ENCODE data around the gene CORT. TPM values are rescaled to one million over a fixed set of nuclear protein-coding genes. Genes with fewer than 3 reads are reported as not detected.
A peak's percentile ranks its signal among the peaks of the same experiment; 100 is the strongest.

CORT gene
- total RNA-seq, 1 donor from 2014 or later, result 0.52 TPM

GRCh38 chr1:10490286-10490970 lies 40.6 kb downstream of the CORT start:
- Histone ChIP-seq H3K9ac (ENCODE audit: low read depth in 1 of 3, low read length in 3 of 3) (no peak overlapping the region), H3K36me3 (ENCODE audit: control insufficient read depth in 3 of 3, insufficient read depth in 3 of 3, low read length in 3 of 3) (peaks cover 0 to 4% (median 0%) of the 10 kb centered on the region in 3 donors), H3K27ac (ENCODE audit: low read depth, low read length) (no peak overlapping the region), H3K4me3 (ENCODE audit: low read length in 3 of 3) (no peak overlapping the region), H3K9me3 (ENCODE audit: control insufficient read depth in 3 of 3, low read length in 3 of 3) (no peaks in the 10 kb centered on the region), H3K4me1 (ENCODE audit: control insufficient read depth in 3 of 3, insufficient read depth in 3 of 3, low read length in 3 of 3) (peaks cover 9 to 12% (median 11%) of the 10 kb centered on the region in 3 donors), H3K27me3 (ENCODE audit: control insufficient read depth in 3 of 3, insufficient read depth in 3 of 3, low read length in 3 of 3) (no peaks in the 10 kb centered on the region)

GRCh38 chr1:10494418-10494753 lies 44.6 kb downstream of the CORT start:
- H3K36me3 ChIP-seq (ENCODE audit: control insufficient read depth in 3 of 3, insufficient read depth in 3 of 3, low read length in 3 of 3), result peaks cover 2 to 10% (median 7%) of the 10 kb centered on the region in 3 donors
- H3K4me3 ChIP-seq (ENCODE audit: low read length in 3 of 3), result no peak overlapping the region
- H3K27me3 ChIP-seq (ENCODE audit: control insufficient read depth in 3 of 3, insufficient read depth in 3 of 3, low read length in 3 of 3), result no peaks in the 10 kb centered on the region
- no peak overlapping the region for H3K27ac ChIP-seq (ENCODE audit: low read depth, low read length)
- H3K9me3 ChIP-seq (ENCODE audit: control insufficient read depth in 3 of 3, low read length in 3 of 3), result no peaks in the 10 kb centered on the region
- H3K9ac ChIP-seq (ENCODE audit: low read depth in 1 of 3, low read length in 3 of 3), result peak overlapping the region in 1 of 3 donors; percentile 27
- peaks cover 15 to 24% (median 20%) of the 10 kb centered on the region in 3 donors for H3K4me1 ChIP-seq (ENCODE audit: control insufficient read depth in 3 of 3, insufficient read depth in 3 of 3, low read length in 3 of 3)

DNA sequence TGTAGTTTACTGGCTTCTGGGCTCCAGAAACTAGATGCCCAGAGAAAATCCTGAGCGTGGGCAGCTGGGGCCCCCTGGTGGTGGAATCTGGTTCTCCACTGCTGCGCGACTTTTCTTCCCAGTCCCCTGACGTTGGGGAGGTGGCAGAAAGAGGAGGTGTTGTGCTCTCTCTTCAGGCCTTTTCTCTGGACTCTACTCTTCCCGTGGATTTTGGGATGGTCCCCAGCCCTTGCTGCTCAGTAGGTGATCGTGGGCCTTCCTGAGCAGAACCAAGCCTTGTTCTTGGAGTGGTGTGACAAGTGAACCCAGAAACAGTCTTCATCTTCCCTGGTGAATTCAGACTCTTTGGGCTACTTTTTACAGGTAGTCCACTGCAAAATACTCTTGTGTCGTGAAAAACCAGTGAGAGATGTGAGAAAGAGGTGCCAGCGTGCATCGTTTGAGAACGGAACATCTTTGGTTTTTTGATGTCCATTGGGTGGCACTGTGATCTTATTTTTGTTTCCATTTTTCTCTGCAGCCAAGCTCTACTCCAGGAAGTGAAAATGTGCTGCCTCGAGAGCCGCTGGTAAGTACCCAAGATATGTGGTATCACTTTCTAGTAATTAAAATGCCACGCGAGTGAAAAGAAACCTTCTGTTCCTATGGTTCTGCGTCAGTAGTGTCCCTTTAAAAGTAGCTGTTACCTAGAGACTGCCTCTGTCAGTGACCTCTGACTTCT lies 45.1 kb downstream of the CORT start:
- Histone ChIP-seq H3K27ac (ENCODE audit: low read depth, low read length) (no peak overlapping the region), H3K27me3 (ENCODE audit: control insufficient read depth in 3 of 3, insufficient read depth in 3 of 3, low read length in 3 of 3) (no peaks in the 10 kb centered on the region), H3K4me1 (ENCODE audit: control insufficient read depth in 3 of 3, insufficient read depth in 3 of 3, low read length in 3 of 3) (peaks cover 15 to 24% (median 20%) of the 10 kb centered on the region in 3 donors), H3K9ac (ENCODE audit: low read depth in 1 of 3, low read length in 3 of 3) (peak overlapping the region in 2 of 3 donors; percentile 14 to 27), H3K36me3 (ENCODE audit: control insufficient read depth in 3 of 3, insufficient read depth in 3 of 3, low read length in 3 of 3) (peaks cover 2 to 10% (median 5%) of the 10 kb centered on the region in 3 donors), H3K4me3 (ENCODE audit: low read length in 3 of 3) (peak overlapping the region; percentile 11 to 49 (median 42)), H3K9me3 (ENCODE audit: control insufficient read depth in 3 of 3, low read length in 3 of 3) (no peaks in the 10 kb centered on the region)

- Histone ChIP-seq H3K4me3 (ENCODE audit: low read length in 3 of 3) (peak overlapping the region in 1 of 3 donors; percentile 42), H3K9ac (ENCODE audit: low read depth in 1 of 3, low read length in 3 of 3) (peak overlapping the region in 2 of 3 donors; percentile 1 to 14), H3K27ac (ENCODE audit: low read depth, low read length) (no peak overlapping the region)
Observed at GRCh38 chr1:10495475-10495817, 45.6 kb downstream of the CORT start.

GRCh38 chr1:10495952-10496351 lies 46.1 kb downstream of the CORT start:
- Histone ChIP-seq H3K4me3 (ENCODE audit: low read length in 3 of 3) (no peak overlapping the region), H3K4me1 (ENCODE audit: control insufficient read depth in 3 of 3, insufficient read depth in 3 of 3, low read length in 3 of 3) (peaks cover 15 to 24% (median 20%) of the 10 kb centered on the region in 3 donors), H3K9me3 (ENCODE audit: control insufficient read depth in 3 of 3, low read length in 3 of 3) (no peaks in the 10 kb centered on the region), H3K27me3 (ENCODE audit: control insufficient read depth in 3 of 3, insufficient read depth in 3 of 3, low read length in 3 of 3) (no peaks in the 10 kb centered on the region), H3K27ac (ENCODE audit: low read depth, low read length) (no peak overlapping the region), H3K36me3 (ENCODE audit: control insufficient read depth in 3 of 3, insufficient read depth in 3 of 3, low read length in 3 of 3) (peaks cover 2 to 10% (median 5%) of the 10 kb centered on the region in 3 donors), H3K9ac (ENCODE audit: low read depth in 1 of 3, low read length in 3 of 3) (peak overlapping the region in 1 of 3 donors; percentile 27)

More at GRCh38 chr1:10495475-10495817, 45.6 kb downstream of the CORT start:
- Histone ChIP-seq H3K9me3 (ENCODE audit: control insufficient read depth in 3 of 3, low read length in 3 of 3) (no peaks in the 10 kb centered on the region), H3K36me3 (ENCODE audit: control insufficient read depth in 3 of 3, insufficient read depth in 3 of 3, low read length in 3 of 3) (peaks cover 2 to 10% (median 5%) of the 10 kb centered on the region in 3 donors), H3K4me1 (ENCODE audit: control insufficient read depth in 3 of 3, insufficient read depth in 3 of 3, low read length in 3 of 3) (peaks cover 15 to 24% (median 20%) of the 10 kb centered on the region in 3 donors), H3K27me3 (ENCODE audit: control insufficient read depth in 3 of 3, insufficient read depth in 3 of 3, low read length in 3 of 3) (no peaks in the 10 kb centered on the region)

GRCh38 chr1:10497109-10497508 lies 47.3 kb downstream of the CORT start:
- H3K27ac ChIP-seq (ENCODE audit: low read depth, low read length), result no peak overlapping the region
- H3K4me1 ChIP-seq (ENCODE audit: control insufficient read depth in 3 of 3, insufficient read depth in 3 of 3, low read length in 3 of 3), result peaks cover 15 to 24% (median 20%) of the 10 kb centered on the region in 3 donors
- no peaks in the 10 kb centered on the region for H3K27me3 ChIP-seq (ENCODE audit: control insufficient read depth in 3 of 3, insufficient read depth in 3 of 3, low read length in 3 of 3)
- no peak overlapping the region for H3K4me3 ChIP-seq (ENCODE audit: low read length in 3 of 3)
- no peak overlapping the region for H3K9ac ChIP-seq (ENCODE audit: low read depth in 1 of 3, low read length in 3 of 3)
- H3K36me3 ChIP-seq (ENCODE audit: control insufficient read depth in 3 of 3, insufficient read depth in 3 of 3, low read length in 3 of 3), result peaks cover 2 to 10% (median 5%) of the 10 kb centered on the region in 3 donors
- H3K9me3 ChIP-seq (ENCODE audit: control insufficient read depth in 3 of 3, low read length in 3 of 3), result no peaks in the 10 kb centered on the region

- Histone ChIP-seq H3K9ac (ENCODE audit: low read depth in 1 of 3, low read length in 3 of 3) (no peak overlapping the region), H3K27me3 (ENCODE audit: control insufficient read depth in 3 of 3, insufficient read depth in 3 of 3, low read length in 3 of 3) (no peaks in the 10 kb centered on the region), H3K4me1 (ENCODE audit: control insufficient read depth in 3 of 3, insufficient read depth in 3 of 3, low read length in 3 of 3) (peaks cover 15 to 24% (median 20%) of the 10 kb centered on the region in 3 donors), H3K4me3 (ENCODE audit: low read length in 3 of 3) (no peak overlapping the region), H3K9me3 (ENCODE audit: control insufficient read depth in 3 of 3, low read length in 3 of 3) (no peaks in the 10 kb centered on the region), H3K36me3 (ENCODE audit: control insufficient read depth in 3 of 3, insufficient read depth in 3 of 3, low read length in 3 of 3) (peaks cover 2 to 10% (median 5%) of the 10 kb centered on the region in 3 donors), H3K27ac (ENCODE audit: low read depth, low read length) (no peak overlapping the region)
Observed at GRCh38 chr1:10498231-10498630, 48.4 kb downstream of the CORT start.

Other genes with a start within 250 kb of the CORT start
- gene KIF1B, start 239.5 kb upstream of the CORT start, total RNA-seq, result 127 TPM
- 59.5 TPM for gene PGD, start 51.0 kb upstream of the CORT start, total RNA-seq
- 2.6 TPM for gene CENPS, start 19.6 kb upstream of the CORT start, total RNA-seq
- gene DFFA, start 22.5 kb downstream of the CORT start, total RNA-seq, result 15.1 TPM
- gene PEX14, start 24.9 kb downstream of the CORT start, total RNA-seq, result 7.3 TPM

All from skeletal muscle tissue (tissue), 4 donors.